ENCODE results near the gene COL27A1.

Gene COL27A1

GRCh38 chr9:114351932-114352331 is 196.6 kb downstream of the COL27A1 start:
- no peak overlapping the region for H3K4me3 ChIP-seq (ENCODE audit: low read depth, low read length)
- in situ Hi-C loops (cut with HindIII; ENCODE audit: low sequenced_read_pairs), result no loop called here
- no peak for DNase-seq (ENCODE audit: low read depth, low spot score)
- no peak for TF ChIP-seq CTCF (IDR thresholded peaks at IDR 0.05; ENCODE audit: low read depth, low read length)

GRCh38 chr9:114355821-114356220 is 200.5 kb downstream of the COL27A1 start:
- in situ Hi-C loops (cut with HindIII; ENCODE audit: low sequenced_read_pairs), result no loop called here
- H3K4me3 ChIP-seq (ENCODE audit: low read depth, low read length), result no peak overlapping the region
- no peak for DNase-seq (ENCODE audit: low read depth, low spot score)
- TF ChIP-seq CTCF (IDR thresholded peaks at IDR 0.05; ENCODE audit: low read depth, low read length), result no peak

GRCh38 chr9:114356792-114357191 is 201.5 kb downstream of the COL27A1 start:
- in situ Hi-C loops (cut with HindIII; ENCODE audit: low sequenced_read_pairs), result no loop called here
- H3K4me3 ChIP-seq (ENCODE audit: low read depth, low read length), result no peak overlapping the region
- TF ChIP-seq CTCF (IDR thresholded peaks at IDR 0.05; ENCODE audit: low read depth, low read length), result no peak
- DNase-seq (ENCODE audit: low read depth, low spot score), result no peak

GRCh38 chr9:114357360-114357759 is 202.0 kb downstream of the COL27A1 start:
- in situ Hi-C loops (cut with HindIII; ENCODE audit: low sequenced_read_pairs), result no loop called here
- no peak for TF ChIP-seq CTCF (IDR thresholded peaks at IDR 0.05; ENCODE audit: low read depth, low read length)
- H3K4me3 ChIP-seq (ENCODE audit: low read depth, low read length), result no peak overlapping the region
- no peak for DNase-seq (ENCODE audit: low read depth, low spot score)

GRCh38 chr9:114357911-114358328 is 202.6 kb downstream of the COL27A1 start:
- no peak for DNase-seq (ENCODE audit: low read depth, low spot score)
- in situ Hi-C loops (cut with HindIII; ENCODE audit: low sequenced_read_pairs), result no loop called here
- no peak overlapping the region for H3K4me3 ChIP-seq (ENCODE audit: low read depth, low read length)
- TF ChIP-seq CTCF (IDR thresholded peaks at IDR 0.05; ENCODE audit: low read depth, low read length), result no peak

- no peak overlapping the region for H3K4me3 ChIP-seq (ENCODE audit: low read depth, low read length)
- DNase-seq (ENCODE audit: low read depth, low spot score), result no peak
- in situ Hi-C loops (cut with HindIII; ENCODE audit: low sequenced_read_pairs), result no loop called here
- TF ChIP-seq CTCF (IDR thresholded peaks at IDR 0.05; ENCODE audit: low read depth, low read length), result no peak
Observed at GRCh38 chr9:114359801-114360200, 204.5 kb downstream of the COL27A1 start.

- in situ Hi-C loops (cut with HindIII; ENCODE audit: low sequenced_read_pairs), result no loop called here
Observed at GRCh38 chr9:114361542-114361941, 206.2 kb downstream of the COL27A1 start.

More at GRCh38 chr9:114361542-114361941, 206.2 kb downstream of the COL27A1 start:
- H3K4me3 ChIP-seq (ENCODE audit: low read depth, low read length), result no peak overlapping the region
- no peak for TF ChIP-seq CTCF (IDR thresholded peaks at IDR 0.05; ENCODE audit: low read depth, low read length)
- no peak for DNase-seq (ENCODE audit: low read depth, low spot score)

All from astrocyte of the spinal cord (primary cell).